GOT3 (cell line): Measurements from ENCODE around the gene DNER.
"Not testable (repeated sequence)": the region's sequence is repeated elsewhere in the genome, so short reads cannot be mapped to it uniquely, and the experiment has no call there.

Experiments
- DNase-seq: peaks from one replicate; lab custom pipeline; 2025; ENCODE audit warnings: mixed read lengths; lab: John Stamatoyannopoulos, UW

DNER gene

DNA sequence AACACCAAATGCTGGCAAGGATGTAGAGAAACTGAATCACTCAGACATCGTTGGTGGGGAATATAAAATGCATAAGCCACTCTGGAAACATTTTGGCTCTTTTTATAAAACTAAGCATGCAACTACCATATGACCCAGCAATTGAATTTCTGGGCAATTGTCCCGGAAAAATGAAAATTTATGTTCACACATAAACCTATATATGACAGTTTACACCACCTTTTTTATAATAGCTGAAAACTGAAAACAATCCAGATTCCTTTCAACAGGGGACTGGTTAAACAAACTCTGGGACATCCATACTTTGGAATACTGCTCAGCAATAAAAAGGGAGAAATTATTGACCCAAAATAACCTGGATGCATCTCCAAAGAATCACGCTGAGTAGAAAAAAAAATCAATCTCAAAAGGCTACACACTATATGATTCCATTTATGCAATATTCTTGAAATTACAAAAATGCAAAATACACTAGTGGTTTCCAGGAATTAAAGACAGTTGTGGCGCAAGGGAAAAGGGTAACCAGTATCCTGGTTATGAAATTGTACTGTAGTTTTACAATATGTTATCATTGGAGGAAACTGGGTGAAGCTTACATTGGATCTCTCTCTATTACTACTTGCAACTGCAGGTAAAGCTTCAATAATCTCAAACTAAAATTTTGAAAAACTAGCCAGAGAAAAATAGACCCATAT lies 313.0 kb downstream of the DNER start:
- no peak for DNase-seq

DNA sequence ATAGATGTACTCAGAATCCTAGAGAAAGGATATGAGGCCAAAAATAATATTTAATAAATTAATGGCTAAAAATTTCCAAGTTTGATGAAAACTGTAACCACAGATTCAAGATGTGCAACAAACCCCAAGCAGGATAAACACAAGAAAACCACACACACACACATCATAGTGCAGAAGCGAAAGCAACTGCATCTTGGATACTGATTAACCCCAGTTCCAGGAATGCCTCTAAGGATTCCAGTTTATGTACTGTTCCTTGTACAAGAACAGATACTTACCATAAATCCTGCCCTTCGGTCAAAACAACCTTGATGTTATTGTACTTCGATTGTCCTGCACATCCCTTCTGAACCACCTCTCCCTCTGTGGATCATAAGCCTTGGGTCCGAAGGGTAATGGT lies 320.4 kb downstream of the DNER start:
- no peak for DNase-seq

DNA sequence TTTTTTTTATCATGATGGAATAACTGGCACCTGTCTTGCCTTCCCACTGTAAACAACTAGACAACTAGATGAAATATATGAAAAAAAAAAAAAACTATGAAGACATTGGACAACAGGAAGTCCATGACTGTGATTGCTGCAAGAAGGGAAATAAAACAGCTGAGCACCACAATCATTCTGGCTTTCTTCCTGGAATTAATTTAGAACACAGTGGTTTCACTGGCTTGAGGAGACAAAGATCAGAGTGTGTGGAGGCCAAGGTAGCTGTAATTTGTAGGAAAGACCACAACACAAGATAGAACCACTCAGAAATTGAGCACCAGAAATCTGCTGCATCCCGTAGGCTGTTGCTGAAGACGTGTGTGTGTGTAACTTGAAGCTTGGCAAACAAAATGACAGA lies 322.2 kb downstream of the DNER start:
- DNase-seq, result no peak

DNA sequence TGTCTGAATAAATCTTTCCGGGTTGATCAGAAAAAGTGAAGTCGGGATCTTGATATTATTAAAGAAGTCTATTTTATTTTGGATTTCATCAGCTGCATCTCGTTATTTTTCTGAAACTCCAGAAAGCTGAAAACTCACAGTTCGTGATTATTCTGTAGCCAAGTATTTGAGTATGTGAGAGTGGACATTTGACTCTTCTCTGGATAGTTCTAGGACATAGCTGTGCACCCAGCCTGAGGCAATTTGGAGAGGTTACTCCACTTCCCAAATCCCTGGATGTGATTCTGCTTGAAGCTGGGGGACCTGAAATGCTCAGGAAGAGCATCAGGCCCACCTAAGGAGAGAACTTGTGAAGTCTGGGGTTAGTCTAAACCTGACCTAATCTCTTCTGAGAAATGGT lies 325.6 kb downstream of the DNER start:
- DNase-seq, result no peak

DNA sequence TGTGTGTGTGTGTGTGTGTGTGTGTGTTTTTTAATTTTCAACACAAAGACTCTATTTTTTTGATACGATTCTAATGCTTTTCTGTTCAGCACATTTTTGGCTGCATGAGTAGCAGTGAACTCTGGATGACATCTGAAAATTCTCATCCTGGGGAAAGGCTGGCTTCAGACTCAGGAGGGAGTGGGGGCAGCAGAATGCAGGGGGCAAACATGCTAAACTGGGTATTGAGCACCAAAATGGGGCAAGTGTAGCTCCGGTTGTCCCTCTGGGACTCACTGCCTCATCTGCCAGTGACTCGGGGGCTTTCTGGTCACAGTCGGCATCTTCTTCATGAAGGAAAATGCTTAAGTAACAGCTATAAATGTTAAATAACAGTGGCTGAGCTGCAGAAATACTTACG lies 326.5 kb downstream of the DNER start:
- no peak for DNase-seq

DNA sequence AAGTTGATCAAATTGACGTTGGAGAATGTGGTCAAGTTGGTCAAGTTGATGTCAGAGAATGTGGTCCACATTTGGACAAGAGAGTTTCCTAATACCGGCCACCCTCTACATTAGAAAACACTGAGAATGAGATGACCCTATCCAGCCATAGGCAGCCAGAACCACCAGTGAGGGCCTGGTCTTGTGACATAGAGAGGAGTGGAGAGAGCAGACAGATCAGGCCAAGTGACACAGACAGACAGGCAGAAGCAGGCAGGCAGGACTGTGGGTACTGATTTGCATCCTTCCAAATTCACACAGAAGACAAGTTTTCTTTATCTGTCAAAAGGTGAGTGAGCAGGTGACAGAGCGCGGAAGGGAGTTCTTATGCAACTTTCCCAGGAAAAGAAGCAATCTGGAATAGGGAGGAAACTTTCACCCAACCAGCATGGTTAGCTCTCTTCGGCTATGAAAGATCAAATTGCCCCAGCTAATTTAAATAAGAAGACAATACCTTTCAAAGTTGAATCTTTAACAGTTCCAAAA lies 334.2 kb downstream of the DNER start:
- DNase-seq, result no peak

DNA sequence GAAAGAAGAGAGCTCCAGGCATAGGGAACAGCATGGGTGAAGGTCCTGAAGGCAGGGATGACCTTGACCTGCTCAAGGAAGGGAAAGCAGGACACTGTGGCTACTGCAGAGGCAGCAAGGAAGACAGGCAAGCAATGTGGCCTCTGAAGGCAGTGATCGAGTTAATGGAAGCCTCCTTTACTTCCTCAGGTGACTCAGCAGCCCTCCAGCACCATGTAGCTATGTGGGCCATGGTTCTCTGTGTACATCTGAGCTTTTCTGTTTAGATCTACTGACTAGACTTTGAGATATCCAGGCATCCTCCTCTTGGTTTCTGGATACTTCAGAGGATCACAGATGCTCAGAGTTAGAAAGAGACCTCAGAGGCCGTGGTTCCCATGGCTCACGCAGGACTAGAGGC lies 336.0 kb downstream of the DNER start:
- no peak for DNase-seq

DNA sequence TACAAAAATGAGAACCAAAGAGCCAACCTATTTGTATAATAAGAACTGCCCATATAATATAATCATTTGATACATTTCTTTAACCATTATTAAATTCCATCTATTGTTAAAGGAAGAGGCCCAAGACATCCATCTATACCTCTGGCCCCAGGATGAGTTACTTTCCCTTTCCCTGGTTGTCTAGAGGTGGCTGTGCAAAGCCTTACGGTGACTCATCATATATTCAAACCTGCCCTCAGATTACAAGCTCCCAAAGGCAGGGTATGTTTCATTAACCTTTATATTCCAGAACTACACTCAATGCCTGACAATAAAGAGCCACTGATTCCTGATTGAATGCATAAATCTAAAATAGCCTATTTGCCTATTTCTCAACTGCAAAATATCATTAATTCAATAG lies 337.5 kb downstream of the DNER start:
- no peak for DNase-seq

DNA sequence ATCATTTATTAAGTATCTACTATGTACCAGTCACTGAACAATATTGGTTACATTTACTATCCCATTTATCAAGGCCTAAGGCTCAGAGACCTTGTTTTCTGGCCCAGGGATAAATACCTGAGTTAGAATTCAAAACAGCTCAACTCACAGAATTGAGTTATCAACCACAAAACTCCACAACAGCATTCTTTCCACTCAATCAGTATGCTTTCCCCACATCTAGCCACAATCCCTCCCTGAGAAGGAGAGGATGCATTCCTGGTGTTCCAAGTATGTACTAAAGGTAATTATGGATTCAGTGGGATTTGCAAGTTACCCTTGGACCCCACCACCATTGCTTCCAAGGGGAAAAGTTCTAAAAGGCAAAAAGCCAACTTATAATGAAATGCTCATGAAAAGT lies 339.1 kb downstream of the DNER start:
- no peak for DNase-seq

DNA sequence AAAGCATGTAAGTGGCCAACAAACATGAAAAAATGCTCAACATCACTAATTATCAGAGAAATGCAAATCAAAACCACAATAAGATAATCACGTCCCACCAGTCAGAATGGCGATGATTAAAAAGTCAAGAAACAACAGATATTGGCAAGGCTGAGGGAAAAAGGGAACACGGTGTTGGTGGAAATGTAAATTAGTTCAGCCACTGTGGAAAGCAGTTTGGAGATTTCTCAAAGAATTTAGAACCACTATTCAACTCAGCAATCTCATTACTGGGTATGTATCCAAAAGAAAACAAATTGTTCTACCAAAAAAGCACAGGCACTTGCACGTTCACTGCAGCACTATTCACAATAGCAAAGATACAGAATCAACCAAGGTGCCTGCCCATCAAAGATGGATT lies 341.0 kb downstream of the DNER start:
- not testable (repeated sequence) for DNase-seq

DNA sequence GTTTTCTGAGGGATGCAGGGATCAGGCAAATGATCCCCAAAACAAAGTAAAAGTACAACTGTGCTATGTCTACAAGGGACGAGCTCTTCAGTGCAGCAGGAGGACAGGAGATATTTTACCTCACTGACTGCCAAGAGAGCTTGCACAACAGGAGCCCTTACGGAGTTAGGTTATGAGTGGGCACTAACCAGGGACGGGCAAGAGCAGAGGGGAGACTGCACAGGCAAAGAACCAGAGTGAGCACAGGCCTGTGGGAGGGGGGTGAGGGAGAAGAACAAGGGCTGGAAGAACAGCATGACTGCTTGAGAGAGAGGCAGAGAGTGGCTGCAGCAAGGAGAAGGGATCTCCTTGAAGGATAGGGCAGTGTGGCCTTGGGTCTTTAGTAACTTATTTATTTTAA lies 342.1 kb downstream of the DNER start:
- no peak for DNase-seq

DNA sequence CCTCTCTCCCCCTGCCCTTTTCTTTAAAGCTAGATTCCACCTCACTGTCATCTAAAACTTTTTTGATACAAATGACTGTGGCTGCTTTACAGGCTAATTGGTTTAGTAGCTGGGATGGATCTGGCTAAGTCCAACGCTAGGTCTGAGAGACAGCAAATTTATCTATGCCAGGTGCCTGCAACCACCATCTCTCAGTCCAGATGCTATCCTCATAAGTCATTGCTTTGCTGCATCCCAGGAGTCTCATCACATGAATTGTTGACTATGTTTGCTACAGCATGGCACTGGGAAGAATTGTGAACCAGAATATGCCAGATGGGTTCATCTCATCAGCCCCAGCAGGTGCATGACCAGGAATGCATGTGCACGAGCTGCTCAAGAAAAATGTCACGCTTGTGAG lies 343.3 kb downstream of the DNER start:
- DNase-seq, result no peak

DNA sequence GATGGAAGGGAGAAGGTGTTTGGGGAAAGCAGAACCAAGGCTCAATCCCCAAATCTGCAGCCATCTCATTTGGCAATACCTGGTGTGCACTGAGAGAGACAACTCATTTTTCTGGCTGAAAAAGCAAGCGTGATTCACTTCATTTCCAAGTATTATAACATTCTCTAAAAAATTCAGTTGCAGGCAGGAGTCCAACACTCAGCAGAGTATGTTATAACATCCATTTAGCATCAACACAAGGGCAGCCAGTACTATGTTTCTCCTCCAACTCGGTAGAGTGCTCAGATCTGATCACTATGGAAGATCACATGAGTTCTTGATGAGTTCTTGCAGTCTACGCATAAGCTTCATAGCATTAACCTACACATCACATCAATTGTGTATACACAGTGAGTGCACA lies 343.8 kb downstream of the DNER start:
- DNase-seq, result no peak

DNA sequence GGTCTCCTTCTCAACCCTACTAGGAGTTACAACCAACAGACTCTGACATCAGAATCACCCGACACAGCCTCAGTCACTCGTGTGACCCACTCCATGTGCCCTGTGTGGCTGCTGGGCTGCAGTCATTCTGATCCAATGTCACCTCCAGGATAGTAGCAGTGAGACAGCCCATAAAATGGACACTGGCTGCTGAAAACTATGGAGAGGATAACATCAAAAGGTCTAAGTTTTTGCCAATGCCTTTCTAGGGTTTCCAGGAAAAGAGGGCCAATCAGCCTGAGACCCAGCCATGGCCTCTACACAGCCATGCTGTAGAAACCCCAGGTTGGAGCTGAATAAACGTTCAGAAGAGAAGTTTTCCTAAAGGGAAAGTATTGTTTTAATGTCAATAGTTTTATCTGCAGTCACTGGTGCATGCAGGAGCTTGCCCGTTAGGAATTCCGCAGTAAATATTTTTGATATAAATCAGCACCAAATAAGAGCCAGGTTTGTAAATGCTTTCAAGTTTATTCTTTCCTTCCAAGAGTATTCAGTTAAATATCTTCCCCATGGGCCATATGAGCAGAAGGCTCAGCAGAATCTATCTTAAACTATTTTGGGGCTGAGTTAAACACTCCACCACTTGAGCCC lies 351.1 kb downstream of the DNER start:
- no peak for DNase-seq

DNA sequence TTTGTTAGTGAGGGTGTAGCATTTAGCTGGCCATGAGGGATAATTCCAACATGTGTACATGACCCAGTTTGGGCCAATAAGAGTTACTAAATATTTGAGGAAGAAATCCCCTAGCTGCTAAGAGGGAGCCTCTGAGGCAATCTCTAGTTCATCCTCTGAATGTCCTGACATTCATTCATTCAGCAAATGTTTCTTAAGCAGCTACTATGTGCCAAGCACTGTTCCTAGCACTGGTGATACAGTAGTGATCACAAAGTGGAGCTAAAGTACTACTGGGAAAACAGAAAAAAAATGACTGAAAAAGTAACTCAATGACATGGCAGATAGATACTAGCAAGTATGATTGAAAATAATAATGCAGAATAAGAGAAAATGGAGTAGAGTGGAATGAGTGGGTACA lies 363.5 kb downstream of the DNER start:
- DNase-seq, result no peak

DNA sequence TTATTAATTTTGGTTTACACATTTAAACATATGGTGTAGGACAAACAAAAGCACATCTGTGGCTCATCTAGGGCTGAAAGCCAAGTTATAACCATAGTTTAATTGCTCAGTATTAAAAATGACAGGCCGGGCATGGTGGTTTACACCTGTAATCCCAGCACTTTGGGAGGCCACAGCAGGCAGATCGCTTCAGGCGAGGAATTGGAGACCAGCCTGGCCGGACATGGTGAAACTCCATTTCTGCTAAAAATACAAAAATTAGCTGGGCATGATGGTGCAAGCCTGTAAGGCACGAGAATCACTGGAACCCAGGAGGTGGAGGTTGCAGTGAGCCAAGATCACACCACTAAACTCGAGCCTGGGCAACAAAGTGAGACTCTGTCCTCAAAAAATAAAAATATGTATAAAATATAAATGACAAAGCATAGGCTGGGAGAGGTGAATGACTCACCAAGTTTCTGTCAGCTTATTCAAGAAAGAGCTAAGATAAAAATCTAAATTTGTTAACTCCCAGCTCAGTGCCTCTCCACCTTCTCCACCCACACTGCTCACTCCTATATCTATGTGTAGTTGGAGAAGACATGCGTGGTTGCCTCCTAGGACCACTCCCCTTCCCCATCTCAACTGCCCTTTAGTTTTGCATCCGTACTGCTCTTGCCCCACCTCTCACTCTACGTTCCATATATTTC lies 364.1 kb downstream of the DNER start:
- DNase-seq, result no peak

DNA sequence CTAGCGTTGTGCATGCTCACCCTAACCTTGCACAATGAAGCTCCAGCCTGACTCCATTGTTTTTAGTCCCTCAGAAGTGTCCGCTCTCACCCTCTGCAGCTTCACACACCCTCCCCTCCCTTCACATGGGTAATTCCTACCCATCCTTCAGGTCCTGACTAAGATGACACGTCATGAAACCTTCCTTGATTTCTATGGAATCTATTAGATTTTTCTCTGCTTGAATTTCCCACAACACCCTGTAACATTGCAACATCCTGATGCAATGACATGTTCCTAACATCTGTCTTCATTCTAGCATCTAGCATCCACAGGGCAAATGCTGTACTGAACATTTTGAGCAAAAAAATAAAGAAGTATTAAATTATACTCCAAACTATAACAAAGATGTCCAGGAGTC lies 366.2 kb downstream of the DNER start:
- DNase-seq, result no peak

DNA sequence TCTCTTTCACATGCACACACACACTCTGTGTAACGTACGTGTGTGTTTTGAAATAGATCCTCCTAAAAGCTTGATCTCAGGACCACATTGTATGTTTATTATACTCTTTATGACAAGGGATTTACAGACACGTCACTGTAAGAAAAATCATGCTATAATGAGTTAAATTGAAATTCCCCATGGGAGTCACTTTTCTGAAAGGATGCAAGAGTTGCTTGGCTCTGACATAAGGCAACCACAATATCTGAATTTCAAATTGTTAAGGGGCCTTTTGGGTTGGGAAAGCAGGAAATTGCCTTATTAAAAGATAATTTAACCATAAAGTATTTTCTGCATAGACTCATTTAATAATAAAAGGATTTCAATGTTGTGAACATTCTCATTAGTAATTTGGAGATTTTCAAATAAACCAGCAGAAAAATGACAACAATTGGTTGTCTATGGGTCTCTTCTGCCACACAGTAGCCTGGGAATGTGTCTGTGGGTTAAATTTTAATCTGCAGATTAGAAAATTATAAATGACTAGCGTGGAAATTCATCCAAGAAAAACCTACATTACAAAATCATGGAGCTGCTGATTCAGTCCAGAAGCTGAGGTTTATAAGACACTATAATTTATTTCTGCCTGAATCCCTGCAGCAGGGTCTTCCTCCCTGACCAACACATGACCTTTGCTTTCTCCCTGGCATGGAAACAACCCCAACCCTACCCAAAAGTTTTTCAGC lies 367.4 kb downstream of the DNER start:
- no peak for DNase-seq

DNA sequence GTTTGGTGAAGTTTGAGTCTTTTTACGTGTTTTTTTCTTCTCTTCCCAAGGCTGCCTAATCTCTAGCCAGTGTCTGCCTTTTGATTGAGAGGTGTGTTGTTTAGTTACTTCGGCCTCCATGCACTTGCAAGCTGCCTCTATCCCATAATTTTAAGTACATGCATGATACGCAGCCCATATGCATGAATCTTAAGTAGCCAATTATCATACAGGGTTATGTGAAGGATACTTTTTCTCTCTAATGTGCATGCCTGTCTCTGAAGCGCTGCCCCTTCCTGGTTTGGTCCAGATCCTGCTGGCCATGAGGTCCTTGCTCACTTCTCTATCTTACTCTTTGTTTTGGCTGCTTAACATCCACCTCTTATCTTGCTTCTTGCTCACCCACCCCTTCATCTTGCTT lies 369.4 kb downstream of the DNER start:
- no peak for DNase-seq

DNA sequence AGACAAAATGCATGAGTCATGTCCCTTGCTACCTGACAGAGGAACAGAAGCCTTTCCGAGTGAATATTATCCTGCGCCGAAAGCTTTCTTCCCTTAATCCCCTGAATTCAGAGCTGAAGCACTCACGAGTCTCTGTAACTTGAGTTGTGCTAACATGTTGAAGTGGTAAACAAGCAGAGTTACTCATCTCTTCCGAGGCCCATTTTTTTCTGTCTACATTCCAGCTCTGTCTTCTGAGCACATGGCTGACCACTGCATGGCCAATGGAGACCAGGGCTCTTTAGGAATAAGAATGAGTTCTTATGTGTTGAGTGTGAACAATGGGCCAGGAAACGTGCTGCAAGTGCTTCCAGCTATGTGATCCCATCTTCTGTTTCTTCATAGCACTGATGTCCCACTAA lies 370.2 kb downstream of the DNER start:
- DNase-seq, result no peak

DNA sequence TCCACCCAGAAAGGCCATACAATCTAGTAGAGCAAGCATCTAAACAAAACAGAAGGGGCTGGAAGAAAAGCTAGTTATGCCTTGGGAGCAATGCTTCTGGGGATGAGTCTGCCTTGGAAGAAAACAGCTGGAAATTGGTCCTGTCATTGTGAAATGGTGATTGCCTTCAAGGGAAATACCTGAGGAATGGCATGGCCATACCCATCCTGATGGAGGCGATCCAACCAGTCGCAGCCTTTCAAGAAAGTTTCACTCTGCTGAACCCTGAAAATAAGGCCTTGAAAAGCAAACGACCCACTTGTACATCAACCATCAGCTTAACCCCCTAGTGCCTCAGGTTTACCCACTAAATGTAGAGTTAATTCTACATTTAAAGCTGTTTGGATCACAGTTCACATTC lies 370.7 kb downstream of the DNER start:
- no peak for DNase-seq

DNA sequence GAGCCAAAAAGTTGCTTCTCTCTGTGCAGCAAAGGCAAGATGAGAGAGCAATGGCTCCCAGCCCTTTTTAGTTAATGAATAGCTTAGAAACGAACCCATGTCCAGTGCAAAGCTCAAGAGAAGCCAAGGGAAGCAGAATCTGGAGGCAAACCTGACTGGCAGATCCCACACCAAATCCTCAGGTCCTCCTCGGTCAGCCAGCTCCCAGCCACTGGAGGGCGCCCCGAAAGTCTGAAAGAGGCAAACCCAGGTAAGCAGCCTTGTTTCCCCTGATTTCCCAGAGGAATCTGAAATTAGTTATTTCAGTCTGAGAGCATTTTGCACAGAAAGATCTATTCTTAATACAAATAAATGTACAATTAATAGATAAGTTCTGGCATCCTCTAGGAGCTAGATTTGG lies 372.0 kb downstream of the DNER start:
- DNase-seq, result no peak
